IMR-90 (cell line): ENCODE measurements around the gene HS3ST2. TPM values are rescaled to one million over a fixed set of nuclear protein-coding genes. Genes with fewer than 3 reads are reported as not detected.

ENCODE experiments used
- ATAC-seq: fragments of 200-7000 bp; cut with Tn5 transposase; 2 replicates; pipeline ENCODE4 v1.9.1; 2020; ENCODE audit warnings: low read depth, mild to moderate bottlenecking, moderate library complexity
- BruUV-seq: library from RNA; stranded (reverse); fragments of 400-500 nt; replicated peaks from 2 replicates; lab custom pipeline; 2021; lab: Mats Ljungman, UMichigan
- CTCF ChIA-PET: fragments of 300-600 bp; formaldehyde crosslinking; extraction: SDS; loops from one replicate; lab custom pipeline; 2021; ENCODE audit warnings: antibody characterized with exemption; lab: Yijun Ruan, JAX
- POLR2A ChIA-PET: fragments of 300-600 bp; sonication (Branson Sonifier 250); formaldehyde crosslinking; loops from one replicate; lab custom pipeline; 2022; ENCODE audit warnings: antibody characterized with exemption; ENCODE audit not compliant: unreplicated experiment; lab: Charles Lee
- DNase-seq: peaks from one replicate; pipeline ENCODE4 v3.0.0; 2013
- H2AFZ ChIP-seq: replicated peaks from 2 replicates; pipeline ENCODE3; 2013; ENCODE audit warnings: low read length, mild to moderate bottlenecking; ENCODE audit not compliant: poor library complexity
- H2AK5ac ChIP-seq: 2 replicates; pipeline ENCODE4 v1.6.1; 2013; ENCODE audit warnings: low read depth, low read length, inconsistent platforms
- H2AK9ac ChIP-seq: replicated peaks from 2 replicates; pipeline ENCODE3; 2013; ENCODE audit warnings: mild to moderate bottlenecking, low read depth, low read length, moderate library complexity; ENCODE audit not compliant: poor library complexity
- H2BK120ac ChIP-seq: 2 replicates; pipeline ENCODE4 v1.6.1; 2013; ENCODE audit warnings: low read depth, low read length, inconsistent platforms
- H2BK15ac ChIP-seq: 3 replicates; pipeline ENCODE4 v1.6.1; 2013; ENCODE audit warnings: low read depth, low read length, inconsistent platforms
- H2BK20ac ChIP-seq: 2 replicates; pipeline ENCODE4 v1.6.1; 2013; ENCODE audit warnings: low read depth, mild to moderate bottlenecking, inconsistent platforms, low read length, moderate library complexity
- H2BK5ac ChIP-seq: 2 replicates; pipeline ENCODE4 v1.6.1; 2013; ENCODE audit warnings: mild to moderate bottlenecking, low read depth, low read length, inconsistent platforms; ENCODE audit not compliant: poor library complexity, severe bottlenecking
- H3K14ac ChIP-seq: replicated peaks from 2 replicates; pipeline ENCODE4 v1.6.1; 2013; ENCODE audit warnings: low read depth, low read length, inconsistent platforms
- H3K18ac ChIP-seq: 2 replicates; pipeline ENCODE4 v1.6.1; 2013; ENCODE audit warnings: low read depth, low read length, control low read depth
- H3K23ac ChIP-seq: 2 replicates; pipeline ENCODE4 v1.6.1; 2013; ENCODE audit warnings: low read depth, low read length, inconsistent platforms
- H3K27ac ChIP-seq: 2 replicates; pipeline ENCODE4 v1.5.1; 2013; ENCODE audit warnings: mild to moderate bottlenecking, control low read depth, low read length; ENCODE audit not compliant: insufficient read depth
- H3K27me3 ChIP-seq: 2 replicates; pipeline ENCODE4 v1.6.1; 2013; ENCODE audit warnings: low read length; ENCODE audit not compliant: control insufficient read depth, insufficient read depth
- H3K36me3 ChIP-seq: 2 replicates; pipeline ENCODE4 v1.6.1; 2013; ENCODE audit warnings: low read length, mixed read lengths; ENCODE audit not compliant: control insufficient read depth, insufficient read depth
- H3K4ac ChIP-seq: 2 replicates; pipeline ENCODE4 v1.6.1; 2013; ENCODE audit warnings: low read depth, low read length, inconsistent platforms
- H3K4me1 ChIP-seq: 2 replicates; pipeline ENCODE4 v1.6.1; 2013; ENCODE audit warnings: low read length, mixed read lengths; ENCODE audit not compliant: control insufficient read depth, insufficient read depth
- H3K4me2 ChIP-seq: 2 replicates; pipeline ENCODE4 v1.6.1; 2013; ENCODE audit warnings: low read depth, mild to moderate bottlenecking, control low read depth, low read length, moderate library complexity
- H3K4me3 ChIP-seq: 2 replicates; pipeline ENCODE4 v1.5.1; 2013; ENCODE audit warnings: low read depth, mild to moderate bottlenecking, control low read depth, low read length, moderate library complexity; ENCODE audit not compliant: insufficient read depth
- H3K56ac ChIP-seq: 2 replicates; pipeline ENCODE4 v1.6.1; 2013; ENCODE audit warnings: low read length, inconsistent platforms; ENCODE audit not compliant: insufficient read depth; ENCODE audit errors: extremely low read depth
- H3K79me1 ChIP-seq, 2 experiments: 2 replicates each; pipeline ENCODE4 v1.6.1; 2013; ENCODE audit warnings: low read length in 2 of 2, inconsistent platforms in 1 of 2, low read depth in 1 of 2
- H3K9ac ChIP-seq: 2 replicates; pipeline ENCODE4 v1.6.1; 2013; ENCODE audit warnings: low read depth, low read length, control low read depth
- H3K9me1 ChIP-seq: 2 replicates; pipeline ENCODE4 v1.6.1; 2013; ENCODE audit warnings: low read length, inconsistent platforms; ENCODE audit not compliant: insufficient read depth
- H3K9me3 ChIP-seq: 2 replicates; pipeline ENCODE4 v1.6.1; 2013; ENCODE audit warnings: low read length; ENCODE audit not compliant: control insufficient read depth, insufficient read depth
- H4K20me1 ChIP-seq: 2 replicates; pipeline ENCODE4 v1.6.1; 2013; ENCODE audit warnings: low read length, inconsistent platforms; ENCODE audit not compliant: insufficient read depth
- H4K5ac ChIP-seq: 2 replicates; pipeline ENCODE4 v1.6.1; 2013; ENCODE audit warnings: mild to moderate bottlenecking, low read depth, low read length, control low read depth
- H4K8ac ChIP-seq, 2 experiments: 2 replicates each; pipeline ENCODE4 v1.6.1; 2013; ENCODE audit warnings: low read depth in 2 of 2, low read length in 2 of 2, control low read depth in 1 of 2, inconsistent platforms in 1 of 2
- H4K91ac ChIP-seq: 2 replicates; pipeline ENCODE4 v1.6.1; 2013; ENCODE audit warnings: low read depth, low read length, inconsistent platforms; ENCODE audit not compliant: insufficient read depth
- CEBPB ChIP-seq: IDR thresholded peaks from 2 replicates; pipeline ENCODE4 v1.6.1; 2012; ENCODE audit warnings: low read depth, low read length, improper control_type of control experiment
- CHD1 ChIP-seq: IDR thresholded peaks from 2 replicates; pipeline ENCODE4 v1.6.1; 2012; ENCODE audit warnings: low read depth, low read length, improper control_type of control experiment
- ELK1 ChIP-seq: fragments of 150-350 bp; IDR thresholded peaks from 2 replicates; pipeline ENCODE4 v1.6.1; 2016; ENCODE audit warnings: low read depth, mild to moderate bottlenecking, low read length, moderate library complexity, borderline replicate concordance
- FOS ChIP-seq: fragments of 150-350 bp; IDR thresholded peaks from 2 replicates; pipeline ENCODE4 v1.6.1; 2016; ENCODE audit warnings: low read depth, low read length
- MAZ ChIP-seq: IDR thresholded peaks from 2 replicates; pipeline ENCODE4 v1.6.1; 2012; ENCODE audit warnings: low read depth, mild to moderate bottlenecking, low read length, improper control_type of control experiment, moderate library complexity, borderline replicate concordance
- MXI1 ChIP-seq: IDR thresholded peaks from 2 replicates; pipeline ENCODE4 v1.6.1; 2012; ENCODE audit warnings: low read depth, mild to moderate bottlenecking, low read length, moderate library complexity, borderline replicate concordance
- NFE2L2 ChIP-seq: fragments of 150-350 bp; IDR thresholded peaks from 2 replicates; pipeline ENCODE4 v1.6.1; 2016; ENCODE audit warnings: low read depth, mild to moderate bottlenecking, low read length
- POLR2A ChIP-seq: IDR thresholded peaks from 2 replicates; pipeline ENCODE4 v1.6.1; 2012; ENCODE audit warnings: mild to moderate bottlenecking, low read depth, low read length
- RAD21 ChIP-seq: IDR thresholded peaks from 2 replicates; pipeline ENCODE4 v1.6.1; 2012; ENCODE audit warnings: low read length, improper control_type of control experiment
- RFX5 ChIP-seq: IDR thresholded peaks from 2 replicates; pipeline ENCODE4 v1.8.0; 2012; ENCODE audit warnings: low read depth, mild to moderate bottlenecking, low read length, moderate library complexity
- USF2 ChIP-seq: fragments of 150-350 bp; IDR thresholded peaks from 2 replicates; pipeline ENCODE4 v1.6.1; 2017; ENCODE audit warnings: mild to moderate bottlenecking, antibody characterized with exemption, low read length, low read depth
- WGBS, 2 experiments: methylation state at CpG; one replicate each; pipeline versions ENCODE4 v1.1.5 to v1.1.7; 2013; ENCODE audit warnings: missing lambda C conversion rate in 2 of 2; ENCODE audit not compliant: insufficient read length in 1 of 2; ENCODE audit errors: extremely low coverage in 2 of 2; 5-methylcytosine and 5-hydroxymethylcytosine counted together
- dilution Hi-C: fragments of 300-500 bp; cut with HindIII; formaldehyde crosslinking; loops from one replicate; pipeline ENCODE4 v1.14.3; 2018; ENCODE audit warnings: low sequenced_read_pairs; ENCODE audit not compliant: unreplicated experiment
- in situ Hi-C: fragments of 300-500 bp; cut with MboI; formaldehyde crosslinking; loops from 3 replicates; pipeline ENCODE4 v1.14.3; 2019; ENCODE audit warnings: low sequenced_read_pairs, inconsistent platforms, mixed read lengths
- intact Hi-C: fragments of 100-400 bp; cut with micrococcal nuclease; formaldehyde crosslinking; loops from 2 replicates; pipeline ENCODE4 v1.10.0; 2022
- polyA plus RNA-seq, 3 experiments: library from polyadenylated mRNA; depleted of rRNA; stranded (reverse); fragments of >200 nt; gene quantifications; 2 replicates each; pipeline ENCODE4 v1.2.3, GENCODE V29; 2012; ENCODE audit warnings: low replicate concordance in 1 of 3
- total RNA-seq: library from RNA; depleted of rRNA; stranded (reverse); fragments of >200 nt; gene quantifications from 2 replicates; pipeline ENCODE4 v1.2.3, GENCODE V29; 2012

HS3ST2 gene
- total and polyA plus RNA-seq, 2 of the 4 experiments (the other 2 are of a cell fraction) = not detected

GRCh38 chr16:22926105-22926751 lies 112.3 kb downstream of the HS3ST2 start:
- H3K9me3 ChIP-seq = no peaks in the 10 kb centered on the region
- no TSS peak for BruUV-seq
- no peaks in the 10 kb centered on the region for H3K36me3 ChIP-seq
- WGBS, 2 experiments = no CpG with 5 or more reads among the region's 10 CpGs
- peak overlapping the region; percentile 49 for H2AFZ ChIP-seq
- DNase-seq (no peak), ATAC-seq (no peak)
- no peak overlapping the region for H4K5ac ChIP-seq
- H2BK120ac ChIP-seq = no peak overlapping the region
- no peak overlapping the region for H2BK5ac ChIP-seq
- no peak overlapping the region for H3K4ac ChIP-seq
- no peak overlapping the region for H3K18ac ChIP-seq
- H3K4me1 ChIP-seq = no peaks in the 10 kb centered on the region
- no peak overlapping the region for H2BK20ac ChIP-seq
- no peak overlapping the region for H3K4me3 ChIP-seq
- H3K9ac ChIP-seq = no peak overlapping the region
- no peaks in the 10 kb centered on the region for H3K27me3 ChIP-seq
- intact Hi-C loops (no loop called here), in situ Hi-C loops (no loop called here), dilution Hi-C loops (no loop called here)
- no peak overlapping the region for H3K14ac ChIP-seq
- no peak overlapping the region for H3K56ac ChIP-seq
- H2BK15ac ChIP-seq = no peak overlapping the region
- no peak overlapping the region for H3K27ac ChIP-seq
- ChIA-PET POLR2A (no interaction called here), CTCF (no interaction called here)
- H3K4me2 ChIP-seq = no peak overlapping the region
- H4K8ac ChIP-seq = no peak overlapping the region
- no peaks in the 10 kb centered on the region for H3K9me1 ChIP-seq
- H2AK5ac ChIP-seq = no peak overlapping the region
- H3K23ac ChIP-seq = no peak overlapping the region
- H4K91ac ChIP-seq = no peak overlapping the region
- no peaks in the 10 kb centered on the region for H4K20me1 ChIP-seq
- H3K79me1 ChIP-seq = no peaks in the 10 kb centered on the region
- no peak overlapping the region for H2AK9ac ChIP-seq
- no peak for TF ChIP-seq POLR2A
- TF ChIP-seq ELK1 = no peak
- TF ChIP-seq MAZ = no peak
- no peak for TF ChIP-seq CEBPB
- no peak for TF ChIP-seq RAD21
- no peak for TF ChIP-seq RFX5
- no peak for TF ChIP-seq USF2
- no peak for TF ChIP-seq NFE2L2
- no peak for TF ChIP-seq FOS
- TF ChIP-seq CHD1 = no peak
- TF ChIP-seq MXI1 = no peak
